Activated CD4-positive, CD25-positive, alpha-beta regulatory T cell (primary cell): ENCODE measurements around the gene SLC66A2.

ENCODE experiments used
- DNase-seq, 4 experiments: peaks; one replicate each; lab custom pipeline; 2025; lab: John Stamatoyannopoulos, UW

The SLC66A2 gene

GRCh38 chr18:79952456-79952995 is 1.1 kb upstream of the SLC66A2 start:
- DNase-seq = no peak

GRCh38 chr18:79950515-79951341 is 725 bp downstream of the SLC66A2 start:
- no peak for DNase-seq

GRCh38 chr18:79949697-79950487 is 1.6 kb downstream of the SLC66A2 start:
- no peak for DNase-seq

GRCh38 chr18:79948719-79949411 is 2.6 kb downstream of the SLC66A2 start:
- DNase-seq = no peak

- DNase-seq = no peak
Measured at GRCh38 chr18:79947881-79948610, 3.4 kb downstream of the SLC66A2 start.

- no peak for DNase-seq
Measured at GRCh38 chr18:79947054-79947755, 4.2 kb downstream of the SLC66A2 start.

GRCh38 chr18:79945118-79946042 is 6.1 kb downstream of the SLC66A2 start:
- no peak for DNase-seq

GRCh38 chr18:79944746-79945117 is 6.7 kb downstream of the SLC66A2 start:
- DNase-seq = no peak

GRCh38 chr18:79944126-79944731 is 7.2 kb downstream of the SLC66A2 start:
- no peak for DNase-seq

- DNase-seq = no peak
Measured at GRCh38 chr18:79943608-79944125, 7.8 kb downstream of the SLC66A2 start.

- no peak for DNase-seq
Measured at GRCh38 chr18:79942786-79943607, 8.5 kb downstream of the SLC66A2 start.

GRCh38 chr18:79942211-79942610 is 9.2 kb downstream of the SLC66A2 start:
- no peak for DNase-seq

GRCh38 chr18:79941473-79942119 is 9.9 kb downstream of the SLC66A2 start:
- DNase-seq = no peak

- no peak for DNase-seq
Measured at GRCh38 chr18:79940814-79941472, 10.5 kb downstream of the SLC66A2 start.

- DNase-seq = no peak
Measured at GRCh38 chr18:79940126-79940813, 11.2 kb downstream of the SLC66A2 start.

- DNase-seq = no peak
Measured at GRCh38 chr18:79939096-79939495, 12.4 kb downstream of the SLC66A2 start.

- DNase-seq = no peak
Measured at GRCh38 chr18:79938196-79938595, 13.3 kb downstream of the SLC66A2 start.
